ENCODE data around the gene RBBP5. TPM values are rescaled to one million over a fixed set of nuclear protein-coding genes. Genes with fewer than 3 reads are reported as not detected.

RBBP5 gene
- total RNA-seq, 4 donors from 2014 or later = 11.8 to 18.1 (median 15.9) TPM

GRCh38 chr1:205118752-205119151, 3.0 kb downstream of the RBBP5 start:
- Histone ChIP-seq H3K4me3 (no peak overlapping the region), H3K36me3 (peaks cover 4 to 44% of the 10 kb centered on the region in 2 donors), H3K27ac (no peak overlapping the region), H3K27me3 (no peaks in the 10 kb centered on the region), H3K4me1 (peaks cover 15 to 36% (median 15%) of the 10 kb centered on the region in 3 donors), H3K9me3 (no peaks in the 10 kb centered on the region)
- no peak for TF ChIP-seq CTCF (IDR thresholded peaks at IDR 0.05)
- 90% methylated on average over 2 of the region's 2 CpGs for WGBS, 2 donors (ENCODE audit: low coverage in 1 of 2)
- no peak for ATAC-seq

DNA sequence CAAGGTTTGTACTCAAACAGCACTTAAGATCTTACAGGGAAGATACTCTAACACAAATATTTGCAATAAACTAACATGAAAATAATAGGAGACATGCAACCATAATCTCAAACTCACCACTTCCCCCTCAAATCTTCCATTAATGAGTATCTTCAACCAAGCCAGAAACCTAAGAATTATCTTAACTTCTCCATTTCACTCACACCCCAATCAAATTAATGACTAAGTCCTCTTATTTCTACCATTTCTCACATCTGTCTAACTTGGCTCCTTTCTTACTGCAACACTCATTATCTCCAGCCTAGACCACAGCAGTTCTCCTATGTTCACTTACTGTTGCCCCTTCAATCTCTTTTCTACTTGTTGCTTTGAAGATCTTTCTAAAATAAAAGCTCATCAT, 10.4 kb downstream of the RBBP5 start:
- Histone ChIP-seq H3K27me3 (no peaks in the 10 kb centered on the region), H3K4me1 (no peaks in the 10 kb centered on the region), H3K36me3 (peaks cover 4 to 94% of the 10 kb centered on the region in 2 donors), H3K4me3 (no peak overlapping the region), H3K9me3 (no peaks in the 10 kb centered on the region), H3K27ac (no peak overlapping the region)
- ATAC-seq = no peak
- TF ChIP-seq POLR2A (IDR thresholded peaks at IDR 0.05) (no peak), POLR2AphosphoS5 (IDR thresholded peaks at IDR 0.05) (no peak), EP300 (IDR thresholded peaks at IDR 0.05) (no peak), CTCF (IDR thresholded peaks at IDR 0.05) (no peak)

- peaks cover 4 to 99% of the 10 kb centered on the region in 2 donors for H3K36me3 ChIP-seq
- no peaks in the 10 kb centered on the region for H3K27me3 ChIP-seq
- TF ChIP-seq POLR2AphosphoS5 (IDR thresholded peaks at IDR 0.05) = no peak
- no peak for TF ChIP-seq POLR2A (IDR thresholded peaks at IDR 0.05)
- TF ChIP-seq EP300 (IDR thresholded peaks at IDR 0.05) = no peak
- no peak for TF ChIP-seq CTCF (IDR thresholded peaks at IDR 0.05)
- 87 to 100% methylated on average over 4 to 5 of the region's 5 CpGs for WGBS, 2 donors (ENCODE audit: low coverage in 1 of 2)
- H3K9me3 ChIP-seq = no peaks in the 10 kb centered on the region
- no peak overlapping the region for H3K27ac ChIP-seq
- no peaks in the 10 kb centered on the region for H3K4me1 ChIP-seq
- H3K4me3 ChIP-seq = no peak overlapping the region
- ATAC-seq = no peak
These were observed 12.1 kb downstream of the RBBP5 start for GRCh38 chr1:205109711-205110110.

DNA sequence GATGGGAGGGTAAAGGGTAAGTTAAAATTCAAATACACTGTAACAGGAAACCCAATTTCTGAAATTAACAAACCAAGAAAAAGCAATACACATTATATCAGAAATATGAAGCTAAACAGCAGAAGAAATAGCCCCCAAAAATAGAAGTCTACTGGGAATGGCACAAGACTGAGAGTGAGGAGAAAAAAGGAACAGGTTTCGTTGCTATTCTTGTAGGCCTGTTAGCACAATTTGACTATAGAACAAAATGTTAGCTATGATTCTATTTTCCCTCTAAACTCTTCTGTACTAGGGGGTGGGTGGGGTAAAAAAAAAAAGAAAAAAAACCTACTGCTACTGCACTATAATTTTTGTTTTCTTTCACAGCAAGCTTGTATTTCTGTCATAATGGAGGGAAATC, 12.5 kb downstream of the RBBP5 start:
- Histone ChIP-seq H3K4me1 (no peaks in the 10 kb centered on the region), H3K27me3 (no peaks in the 10 kb centered on the region), H3K9me3 (no peaks in the 10 kb centered on the region), H3K4me3 (no peak overlapping the region), H3K36me3 (peaks cover 4 to 99% of the 10 kb centered on the region in 2 donors), H3K27ac (no peak overlapping the region)
- ATAC-seq = no peak
- no peak for TF ChIP-seq CTCF (IDR thresholded peaks at IDR 0.05)
- no peak for TF ChIP-seq EP300 (IDR thresholded peaks at IDR 0.05)
- no peak for TF ChIP-seq POLR2AphosphoS5 (IDR thresholded peaks at IDR 0.05)
- TF ChIP-seq POLR2A (IDR thresholded peaks at IDR 0.05) = no peak
- 100% methylated on average over 1 of the region's 1 CpG for WGBS, 2 donors (ENCODE audit: low coverage in 1 of 2)

DNA sequence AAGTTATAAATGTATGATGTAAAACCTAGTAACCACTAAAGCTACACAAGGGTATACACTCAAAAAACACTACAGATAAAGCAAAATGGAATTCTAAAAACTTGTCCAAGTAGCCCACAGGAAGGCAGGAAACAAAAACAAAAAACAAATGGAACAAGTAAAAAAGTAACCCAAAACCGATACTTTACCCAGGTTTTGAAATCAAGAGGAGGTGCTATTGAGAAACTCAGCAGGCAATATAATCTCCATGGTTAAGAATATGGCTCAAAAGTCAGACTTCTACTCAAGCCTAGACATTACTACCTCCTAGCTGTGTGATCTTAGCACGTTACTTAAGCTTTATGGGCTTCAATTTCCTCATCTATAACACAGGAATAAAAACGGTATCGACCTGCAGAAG, 13.3 kb downstream of the RBBP5 start:
- H3K27me3 ChIP-seq = no peaks in the 10 kb centered on the region
- no peak overlapping the region for H3K4me3 ChIP-seq
- ATAC-seq = no peak
- TF ChIP-seq POLR2AphosphoS5 (IDR thresholded peaks at IDR 0.05) = no peak
- no peak for TF ChIP-seq CTCF (IDR thresholded peaks at IDR 0.05)
- TF ChIP-seq EP300 (IDR thresholded peaks at IDR 0.05) = no peak
- TF ChIP-seq POLR2A (IDR thresholded peaks at IDR 0.05) = no peak
- WGBS, 2 donors (ENCODE audit: low coverage in 1 of 2) = 76 to 82% methylated on average over 4 of the region's 4 CpGs
- no peaks in the 10 kb centered on the region for H3K9me3 ChIP-seq
- H3K4me1 ChIP-seq = no peaks in the 10 kb centered on the region
- peaks cover 0 to 99% of the 10 kb centered on the region in 2 donors for H3K36me3 ChIP-seq
- no peak overlapping the region for H3K27ac ChIP-seq
